Neural cell (in vitro differentiated cells): Measurements from ENCODE around the gene TNS4. TPM values are rescaled to one million over a fixed set of nuclear protein-coding genes. Genes with fewer than 3 reads are reported as not detected.

Experiments used
- H2AFZ ChIP-seq: fragments of 200-600, 300-800 bp; sonication (generic), shearing (Covaris generic); 2 replicates; pipeline ENCODE4 v1.6.0; 2014; ENCODE audit warnings: low read depth, mild to moderate bottlenecking, antibody characterized with exemption, low read length, moderate library complexity
- H3F3A ChIP-seq: fragments of 200-600 bp; shearing (Covaris generic); 2 replicates; pipeline ENCODE4 v1.6.1; 2016; ENCODE audit warnings: mild to moderate bottlenecking, moderate library complexity, mixed read lengths, antibody characterized with exemption, low read length; ENCODE audit not compliant: insufficient read depth, poor library complexity, severe bottlenecking
- H3K27ac ChIP-seq: fragments of 200-600, 300-800 bp; sonication (generic), shearing (Covaris generic); 2 replicates; pipeline ENCODE4 v1.5.1; 2014; ENCODE audit warnings: mild to moderate bottlenecking, low read length, moderate library complexity
- H3K27me3 ChIP-seq: fragments of 300-800, 200-600 bp; sonication (generic), shearing (Covaris generic); 2 replicates; pipeline ENCODE4 v1.6.0; 2014; ENCODE audit warnings: mild to moderate bottlenecking, low read depth, low read length, moderate library complexity; ENCODE audit not compliant: insufficient read depth
- H3K36me3 ChIP-seq: fragments of 300-800, 200-600 bp; sonication (generic), shearing (Covaris generic); 2 replicates; pipeline ENCODE4 v1.5.1; 2014; ENCODE audit warnings: mild to moderate bottlenecking, antibody characterized with exemption, low read length, moderate library complexity; ENCODE audit not compliant: insufficient read depth
- H3K4me2 ChIP-seq: fragments of 300-800, 200-600 bp; sonication (generic), shearing (Covaris generic); 2 replicates; pipeline ENCODE4 v1.6.0; 2014; ENCODE audit warnings: mild to moderate bottlenecking, low read length
- H3K4me3 ChIP-seq: fragments of 300-800, 200-600 bp; sonication (generic), shearing (Covaris generic); 2 replicates; pipeline ENCODE4 v1.5.1; 2014; ENCODE audit warnings: mild to moderate bottlenecking, low read length, moderate library complexity
- H3K79me2 ChIP-seq: fragments of 200-600 bp; shearing (Covaris generic); replicated peaks from 2 replicates; pipeline ENCODE4 v1.6.0; 2014; ENCODE audit warnings: mild to moderate bottlenecking, low read length, moderate library complexity; ENCODE audit not compliant: insufficient read depth
- H3K9ac ChIP-seq: fragments of 300-800, 200-600 bp; sonication (generic), shearing (Covaris generic); 2 replicates; pipeline ENCODE4 v1.6.1; 2016; ENCODE audit warnings: mild to moderate bottlenecking, low read length, mixed read lengths
- H3K9me2 ChIP-seq: fragments of 200-600 bp; shearing (Covaris generic); 2 replicates; pipeline ENCODE4 v1.6.1; 2016; ENCODE audit warnings: mild to moderate bottlenecking, low read length, mixed read lengths; ENCODE audit not compliant: insufficient read depth
- H3K9me3 ChIP-seq: fragments of 200-600, 300-800 bp; sonication (generic), shearing (Covaris generic); 2 replicates; pipeline ENCODE4 v1.6.1; 2016; ENCODE audit warnings: mild to moderate bottlenecking, mixed run types, low read length, moderate library complexity, mixed read lengths
- H4K20me1 ChIP-seq: fragments of 200-600 bp; shearing (Covaris generic); 2 replicates; pipeline ENCODE4 v1.6.1; 2016; ENCODE audit warnings: mild to moderate bottlenecking, mixed run types; ENCODE audit not compliant: insufficient read depth
- EP300 ChIP-seq: fragments of 450-650 bp; conservative IDR thresholded peaks from 2 replicates; pipeline ENCODE4 v1.6.1; 2014; ENCODE audit warnings: antibody characterized with exemption, mild to moderate bottlenecking, moderate library complexity; ENCODE audit not compliant: poor library complexity, severe bottlenecking
- EZH2 ChIP-seq: fragments of 200-600, 300-800 bp; shearing (Covaris generic), sonication (generic); IDR thresholded peaks from 2 replicates; pipeline ENCODE4 v1.6.1; 2014; ENCODE audit warnings: antibody characterized with exemption, low read length, borderline replicate concordance, mild to moderate bottlenecking; ENCODE audit not compliant: insufficient read depth, poor library complexity, severe bottlenecking
- MXI1 ChIP-seq: fragments of 450-650 bp; conservative IDR thresholded peaks from 2 replicates; pipeline ENCODE4 v1.6.1; 2014; ENCODE audit warnings: antibody characterized with exemption, mild to moderate bottlenecking; ENCODE audit not compliant: poor library complexity, severe bottlenecking
- POLR2AphosphoS5 ChIP-seq: IDR thresholded peaks from 2 replicates; pipeline ENCODE4 v1.6.1; 2012
- RAD21 ChIP-seq: fragments of 450-650 bp; conservative IDR thresholded peaks from 2 replicates; pipeline ENCODE4 v1.6.1; 2014; ENCODE audit warnings: antibody characterized with exemption, mild to moderate bottlenecking, moderate library complexity
- SMC3 ChIP-seq: fragments of 450-650 bp; conservative IDR thresholded peaks from 2 replicates; pipeline ENCODE4 v1.6.1; 2014; ENCODE audit warnings: antibody characterized with exemption, mild to moderate bottlenecking, moderate library complexity; ENCODE audit not compliant: poor library complexity
- TAF1 ChIP-seq: IDR thresholded peaks from 2 replicates; pipeline ENCODE4 v1.6.1; 2012; ENCODE audit warnings: low read depth
- polyA plus RNA-seq: library from polyadenylated mRNA; depleted of rRNA; stranded (reverse); fragments of >200 nt; gene quantifications from 2 replicates; pipeline ENCODE4 v1.2.3, GENCODE V29; 2014
- TF ChIP-seq, protein P1 (sequence below): fragments of 450-650 bp; IDR thresholded peaks from 2 replicates; pipeline ENCODE4 v1.5.1; 2014; ENCODE audit warnings: antibody characterized with exemption, mild to moderate bottlenecking, moderate library complexity; ENCODE audit not compliant: poor library complexity, severe bottlenecking
- TF ChIP-seq, protein P2 (sequence below): IDR thresholded peaks from 2 replicates; pipeline ENCODE4 v1.6.1; 2012; ENCODE audit warnings: borderline replicate concordance

TNS4 gene
- polyA plus RNA-seq, 1 donor from 2014 or later: not detected

DNA sequence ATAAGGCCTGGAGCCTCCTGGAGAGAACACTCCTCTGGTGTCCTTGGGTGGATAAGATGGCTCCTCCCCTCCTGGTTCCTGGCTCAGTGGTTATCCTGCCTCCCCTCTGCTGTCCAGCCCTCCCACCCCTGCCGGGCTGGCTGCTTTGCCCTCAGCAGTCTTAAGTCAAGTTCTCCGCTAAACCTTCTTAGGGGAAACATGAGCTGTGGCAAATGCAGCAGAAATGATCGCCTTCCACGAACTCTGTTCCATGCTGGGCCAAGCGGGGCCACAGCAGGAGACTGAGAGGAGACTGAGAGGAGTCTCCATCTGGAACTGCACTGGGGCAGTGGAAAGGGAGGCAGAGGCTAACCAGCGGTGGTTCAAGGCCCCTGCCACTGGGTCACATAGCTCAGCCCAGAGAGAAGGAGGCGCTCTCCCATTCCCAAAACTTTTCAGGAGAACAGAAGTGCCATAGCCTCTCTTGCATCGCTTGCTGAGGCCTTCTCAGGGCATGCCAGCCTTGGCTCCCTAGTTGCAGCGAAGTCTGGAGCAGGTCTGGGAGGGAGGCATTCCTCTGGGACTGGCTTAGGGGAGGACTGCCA, 26.9 kb downstream of the TNS4 start:
- peaks cover 3% of the 10 kb centered on the region for H3K9me3 ChIP-seq

DNA sequence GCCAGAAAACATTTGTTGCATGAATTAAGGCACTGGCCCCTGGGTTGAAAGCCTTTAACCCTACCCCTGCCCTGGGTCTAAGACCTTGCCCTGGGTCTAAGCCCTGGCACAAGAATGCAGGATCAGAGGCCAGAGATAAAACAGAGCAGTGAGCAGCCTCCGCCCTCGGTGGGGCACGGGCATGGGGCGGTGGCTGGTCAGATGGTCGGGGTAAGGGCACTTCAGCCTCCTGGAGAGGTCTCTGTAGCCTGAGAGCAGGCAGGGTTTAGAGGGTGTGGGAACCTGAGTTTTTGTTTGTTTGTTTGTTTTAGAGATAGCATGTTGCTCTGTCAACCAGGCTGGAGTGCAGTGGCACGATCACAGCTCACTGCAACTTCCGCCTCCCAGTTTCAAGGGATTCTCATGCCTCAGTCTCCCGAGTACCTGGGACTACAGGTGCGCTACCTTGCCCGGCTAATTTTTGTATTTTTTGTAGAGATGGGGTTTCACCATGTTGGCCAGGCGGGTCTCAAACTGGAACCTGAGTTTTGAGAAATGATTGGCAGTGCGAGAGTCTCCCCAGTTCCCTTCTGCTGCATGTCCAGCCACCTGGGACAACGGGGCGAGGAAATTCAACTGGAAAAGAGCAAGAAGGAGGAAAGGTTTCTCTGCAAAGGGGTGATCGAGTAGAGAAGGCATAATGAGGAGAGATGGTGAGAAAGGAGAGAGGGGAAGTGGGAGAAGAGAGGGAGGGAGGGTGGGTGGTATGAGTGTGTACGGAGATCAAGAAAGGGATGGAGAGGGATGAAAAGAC, 27.7 kb downstream of the TNS4 start:
- no peak overlapping the region for H3K4me3 ChIP-seq
- H3K9me2 ChIP-seq: no peaks in the 10 kb centered on the region
- no peak for TF ChIP-seq MXI1
- TF ChIP-seq POLR2AphosphoS5: no peak
- TF ChIP-seq TAF1: no peak
- TF ChIP-seq, protein P1, sequence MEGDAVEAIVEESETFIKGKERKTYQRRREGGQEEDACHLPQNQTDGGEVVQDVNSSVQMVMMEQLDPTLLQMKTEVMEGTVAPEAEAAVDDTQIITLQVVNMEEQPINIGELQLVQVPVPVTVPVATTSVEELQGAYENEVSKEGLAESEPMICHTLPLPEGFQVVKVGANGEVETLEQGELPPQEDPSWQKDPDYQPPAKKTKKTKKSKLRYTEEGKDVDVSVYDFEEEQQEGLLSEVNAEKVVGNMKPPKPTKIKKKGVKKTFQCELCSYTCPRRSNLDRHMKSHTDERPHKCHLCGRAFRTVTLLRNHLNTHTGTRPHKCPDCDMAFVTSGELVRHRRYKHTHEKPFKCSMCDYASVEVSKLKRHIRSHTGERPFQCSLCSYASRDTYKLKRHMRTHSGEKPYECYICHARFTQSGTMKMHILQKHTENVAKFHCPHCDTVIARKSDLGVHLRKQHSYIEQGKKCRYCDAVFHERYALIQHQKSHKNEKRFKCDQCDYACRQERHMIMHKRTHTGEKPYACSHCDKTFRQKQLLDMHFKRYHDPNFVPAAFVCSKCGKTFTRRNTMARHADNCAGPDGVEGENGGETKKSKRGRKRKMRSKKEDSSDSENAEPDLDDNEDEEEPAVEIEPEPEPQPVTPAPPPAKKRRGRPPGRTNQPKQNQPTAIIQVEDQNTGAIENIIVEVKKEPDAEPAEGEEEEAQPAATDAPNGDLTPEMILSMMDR: no peak
- TF ChIP-seq, protein P2, sequence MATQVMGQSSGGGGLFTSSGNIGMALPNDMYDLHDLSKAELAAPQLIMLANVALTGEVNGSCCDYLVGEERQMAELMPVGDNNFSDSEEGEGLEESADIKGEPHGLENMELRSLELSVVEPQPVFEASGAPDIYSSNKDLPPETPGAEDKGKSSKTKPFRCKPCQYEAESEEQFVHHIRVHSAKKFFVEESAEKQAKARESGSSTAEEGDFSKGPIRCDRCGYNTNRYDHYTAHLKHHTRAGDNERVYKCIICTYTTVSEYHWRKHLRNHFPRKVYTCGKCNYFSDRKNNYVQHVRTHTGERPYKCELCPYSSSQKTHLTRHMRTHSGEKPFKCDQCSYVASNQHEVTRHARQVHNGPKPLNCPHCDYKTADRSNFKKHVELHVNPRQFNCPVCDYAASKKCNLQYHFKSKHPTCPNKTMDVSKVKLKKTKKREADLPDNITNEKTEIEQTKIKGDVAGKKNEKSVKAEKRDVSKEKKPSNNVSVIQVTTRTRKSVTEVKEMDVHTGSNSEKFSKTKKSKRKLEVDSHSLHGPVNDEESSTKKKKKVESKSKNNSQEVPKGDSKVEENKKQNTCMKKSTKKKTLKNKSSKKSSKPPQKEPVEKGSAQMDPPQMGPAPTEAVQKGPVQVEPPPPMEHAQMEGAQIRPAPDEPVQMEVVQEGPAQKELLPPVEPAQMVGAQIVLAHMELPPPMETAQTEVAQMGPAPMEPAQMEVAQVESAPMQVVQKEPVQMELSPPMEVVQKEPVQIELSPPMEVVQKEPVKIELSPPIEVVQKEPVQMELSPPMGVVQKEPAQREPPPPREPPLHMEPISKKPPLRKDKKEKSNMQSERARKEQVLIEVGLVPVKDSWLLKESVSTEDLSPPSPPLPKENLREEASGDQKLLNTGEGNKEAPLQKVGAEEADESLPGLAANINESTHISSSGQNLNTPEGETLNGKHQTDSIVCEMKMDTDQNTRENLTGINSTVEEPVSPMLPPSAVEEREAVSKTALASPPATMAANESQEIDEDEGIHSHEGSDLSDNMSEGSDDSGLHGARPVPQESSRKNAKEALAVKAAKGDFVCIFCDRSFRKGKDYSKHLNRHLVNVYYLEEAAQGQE: no peak
- H3K36me3 ChIP-seq: no peaks in the 10 kb centered on the region
- H3K79me2 ChIP-seq: no peaks in the 10 kb centered on the region
- no peaks in the 10 kb centered on the region for H3K27me3 ChIP-seq
- H3F3A ChIP-seq: no peaks in the 10 kb centered on the region
- no peaks in the 10 kb centered on the region for H4K20me1 ChIP-seq
- H3K27ac ChIP-seq: no peak overlapping the region
- no peak overlapping the region for H2AFZ ChIP-seq
- H3K9ac ChIP-seq: no peak overlapping the region
- H3K9me3 ChIP-seq: peaks cover 3% of the 10 kb centered on the region
- H3K4me2 ChIP-seq: no peak overlapping the region

More for the DNA sequence above, 26.9 kb downstream of the TNS4 start:
- no peak overlapping the region for H3K4me2 ChIP-seq
- no peaks in the 10 kb centered on the region for H3K27me3 ChIP-seq
- H3K36me3 ChIP-seq: no peaks in the 10 kb centered on the region
- no peaks in the 10 kb centered on the region for H3K9me2 ChIP-seq
- H3F3A ChIP-seq: no peaks in the 10 kb centered on the region
- H3K9ac ChIP-seq: no peak overlapping the region
- no peak overlapping the region for H3K4me3 ChIP-seq
- H4K20me1 ChIP-seq: no peaks in the 10 kb centered on the region
- no peak for TF ChIP-seq POLR2AphosphoS5
- TF ChIP-seq, protein P2: no peak
- no peak for TF ChIP-seq EP300
- no peak for TF ChIP-seq SMC3
- TF ChIP-seq EZH2: no peak
- no peak for TF ChIP-seq RAD21
- no peak for TF ChIP-seq MXI1
- TF ChIP-seq, protein P1: no peak
- no peak for TF ChIP-seq TAF1
- no peaks in the 10 kb centered on the region for H3K79me2 ChIP-seq
- no peak overlapping the region for H2AFZ ChIP-seq
- no peak overlapping the region for H3K27ac ChIP-seq
